ENCODE data around the gene GATA2. TPM values are rescaled to one million over a fixed set of nuclear protein-coding genes. Genes with fewer than 3 reads are reported as not detected.

Gene GATA2
- total and polyA plus RNA-seq, 4 experiments from 2014 or later: not detected

DNA sequence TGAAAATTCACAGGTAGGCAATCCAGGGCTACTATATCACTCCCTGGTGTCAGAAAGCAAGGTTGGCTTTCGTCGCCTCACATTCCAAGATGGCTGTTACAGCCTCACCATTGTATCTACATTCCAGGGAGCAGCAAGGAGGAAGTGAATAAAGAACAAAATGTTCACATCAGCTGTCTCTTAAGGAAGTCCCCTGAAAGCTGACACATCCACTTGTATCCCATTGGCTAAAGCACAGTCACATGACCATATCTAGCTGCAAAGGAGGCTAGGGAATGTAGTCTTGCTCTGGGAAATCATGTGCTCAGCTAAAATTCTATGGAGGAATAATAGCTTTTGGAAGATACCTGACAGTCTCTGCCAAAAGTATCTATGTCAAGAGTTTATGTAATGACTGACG lies 12.8 kb upstream of the GATA2 start:
- Histone ChIP-seq H3K9me3 (ENCODE audit: control insufficient read depth in 1 of 2, low read length in 2 of 2) (no peaks in the 10 kb centered on the region), H3K27ac (ENCODE audit: low read depth, low read length) (no peak overlapping the region), H3K4me1 (ENCODE audit: insufficient read depth, low read length) (no peaks in the 10 kb centered on the region), H3K27me3 (ENCODE audit: insufficient read depth, low read length) (no peaks in the 10 kb centered on the region), H3K4me3 (ENCODE audit: low read length in 2 of 2) (no peak overlapping the region), H3K36me3 (ENCODE audit: insufficient read depth, low read length) (no peaks in the 10 kb centered on the region)
- CTCF ChIA-PET (ENCODE audit: partially characterized antibody): interaction anchor here (1.5 to 1.9 kb wide), 2 partner anchors 102 to 410 kb away, joined by 3 to 5 read pairs; no protein-coding TSS in a partner anchor
- Mint-ChIP-seq H3K36me3 (no peaks in the 10 kb centered on the region), H3K27ac (no peak overlapping the region), H3K27me3 (peaks cover 21 to 27% of the 10 kb centered on the region in 2 donors), H3K4me3 (no peak overlapping the region), H3K4me1 (no peaks in the 10 kb centered on the region), H3K9me3 (peaks cover 0 to 7% (median 0%) of the 10 kb centered on the region in 8 donors)
- POLR2A ChIA-PET (ENCODE audit: partially characterized antibody): no interaction called here
- intact Hi-C loops (cut with micrococcal nuclease): no loop called here
- no peak for DNase-seq

GRCh38 chr3:128504963-128505730 lies 12.1 kb upstream of the GATA2 start:
- Mint-ChIP-seq H3K36me3 (no peaks in the 10 kb centered on the region), H3K27me3 (peaks cover 19 to 31% of the 10 kb centered on the region in 2 donors), H3K27ac (no peak overlapping the region), H3K4me3 (no peak overlapping the region), H3K4me1 (no peaks in the 10 kb centered on the region), H3K9me3 (peaks cover 0 to 7% (median 0%) of the 10 kb centered on the region in 8 donors)
- H3K27ac ChIP-seq (ENCODE audit: low read depth, low read length): no peak overlapping the region
- CTCF ChIA-PET (ENCODE audit: partially characterized antibody): interaction anchor here (1.5 to 1.9 kb wide), 2 partner anchors 102 to 410 kb away, joined by 3 to 5 read pairs; no protein-coding TSS in a partner anchor
- H3K4me3 ChIP-seq (ENCODE audit: low read length in 2 of 2): no peak overlapping the region
- POLR2A ChIA-PET (ENCODE audit: partially characterized antibody): no interaction called here
- H3K9me3 ChIP-seq (ENCODE audit: control insufficient read depth in 1 of 2, low read length in 2 of 2): no peaks in the 10 kb centered on the region
- H3K36me3 ChIP-seq (ENCODE audit: insufficient read depth, low read length): no peaks in the 10 kb centered on the region
- DNase-seq: no peak
- H3K27me3 ChIP-seq (ENCODE audit: insufficient read depth, low read length): no peaks in the 10 kb centered on the region
- H3K4me1 ChIP-seq (ENCODE audit: insufficient read depth, low read length): no peaks in the 10 kb centered on the region
- intact Hi-C loops (cut with micrococcal nuclease): loop anchor here (5.0 kb wide), 1 partner anchor 102 kb away; no protein-coding TSS in a partner anchor

DNA sequence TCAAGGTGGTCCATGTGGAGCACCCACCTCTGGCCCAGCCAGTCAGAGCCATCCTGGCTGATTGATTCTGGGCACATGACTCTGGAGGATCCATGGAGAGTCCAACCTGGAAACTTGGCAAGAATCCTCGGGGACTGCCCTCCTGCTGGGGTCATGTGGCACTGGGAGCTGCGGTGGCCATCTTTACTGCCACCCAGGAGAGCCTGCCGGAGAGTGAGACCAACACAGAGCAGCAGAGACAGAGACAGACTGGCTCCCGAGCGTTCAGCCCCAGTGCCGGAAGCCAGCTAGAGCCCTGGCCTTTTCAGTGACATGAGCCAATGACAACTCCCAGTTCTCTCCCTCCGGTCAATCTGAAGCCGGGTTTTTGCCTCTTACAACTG lies 11.5 kb upstream of the GATA2 start:
- Histone ChIP-seq H3K4me1 (ENCODE audit: insufficient read depth, low read length) (no peaks in the 10 kb centered on the region), H3K9me3 (ENCODE audit: control insufficient read depth in 1 of 2, low read length in 2 of 2) (no peaks in the 10 kb centered on the region), H3K4me3 (ENCODE audit: low read length in 2 of 2) (no peak overlapping the region), H3K36me3 (ENCODE audit: insufficient read depth, low read length) (no peaks in the 10 kb centered on the region), H3K27me3 (ENCODE audit: insufficient read depth, low read length) (no peaks in the 10 kb centered on the region), H3K27ac (ENCODE audit: low read depth, low read length) (no peak overlapping the region)
- ChIA-PET CTCF (ENCODE audit: partially characterized antibody) (no interaction called here), POLR2A (ENCODE audit: partially characterized antibody) (no interaction called here)
- intact Hi-C loops (cut with micrococcal nuclease): loop anchor here (5.0 kb wide), 1 partner anchor 103 kb away; no protein-coding TSS in a partner anchor
- no peak overlapping the region for H3K27ac Mint-ChIP-seq
- no peak overlapping the region for H3K4me3 Mint-ChIP-seq
- no peaks in the 10 kb centered on the region for H3K4me1 Mint-ChIP-seq
- peaks cover 0 to 4% (median 0%) of the 10 kb centered on the region in 8 donors for H3K9me3 Mint-ChIP-seq
- H3K36me3 Mint-ChIP-seq: no peaks in the 10 kb centered on the region
- DNase-seq: no peak
- peaks cover 23 to 35% of the 10 kb centered on the region in 2 donors for H3K27me3 Mint-ChIP-seq

DNA sequence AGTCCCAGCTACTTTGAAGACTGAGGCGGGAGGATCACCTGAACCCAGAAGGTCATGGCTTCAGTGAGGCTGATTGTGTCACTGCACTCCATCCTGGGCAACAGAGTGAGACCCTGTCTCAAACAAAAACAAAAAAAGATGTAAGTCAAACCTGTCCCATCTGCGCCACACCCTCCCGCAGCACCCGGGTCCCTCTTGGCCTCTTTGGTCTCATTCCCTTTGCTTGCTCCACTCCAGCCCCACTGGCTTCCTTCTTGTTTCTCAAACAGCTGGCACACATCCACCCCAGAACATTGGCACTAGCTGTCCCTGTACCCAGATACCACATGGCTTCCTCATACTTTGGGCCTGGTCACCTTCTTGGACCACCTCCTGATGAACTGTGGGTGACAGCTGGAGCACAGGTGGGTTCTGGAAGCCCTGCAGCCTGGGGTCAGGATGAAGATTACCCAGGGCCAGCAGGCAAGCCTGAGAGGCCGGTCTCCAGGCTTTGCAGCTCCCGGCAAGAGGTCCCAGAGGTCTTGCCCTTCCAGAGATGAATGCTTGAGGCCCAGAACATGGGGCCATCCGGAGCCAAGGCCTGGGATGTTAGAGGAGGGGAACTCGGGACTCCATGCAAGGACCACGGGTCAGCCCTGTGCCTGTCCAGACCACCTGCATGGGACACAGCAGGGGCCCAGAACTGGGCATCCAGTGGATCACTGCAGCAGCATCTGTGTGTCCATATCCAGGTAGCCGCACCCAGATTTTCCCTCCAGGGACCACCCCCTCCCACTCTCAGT lies 10.9 kb upstream of the GATA2 start:
- intact Hi-C loops (cut with micrococcal nuclease): loop anchor here (5.0 kb wide), 1 partner anchor 103 kb away; no protein-coding TSS in a partner anchor
- no peaks in the 10 kb centered on the region for H3K36me3 ChIP-seq (ENCODE audit: insufficient read depth, low read length)
- Mint-ChIP-seq H3K27me3 (peaks cover 19 to 36% of the 10 kb centered on the region in 2 donors), H3K36me3 (no peaks in the 10 kb centered on the region), H3K9me3 (no peaks in the 10 kb centered on the region), H3K27ac (no peak overlapping the region), H3K4me1 (no peaks in the 10 kb centered on the region), H3K4me3 (peak overlapping the region in 2 of 8 donors; percentile 2 to 38)
- H3K4me1 ChIP-seq (ENCODE audit: insufficient read depth, low read length): no peaks in the 10 kb centered on the region
- no peak overlapping the region for H3K4me3 ChIP-seq (ENCODE audit: low read length in 2 of 2)
- peaks cover under 1% of the 10 kb centered on the region for H3K27me3 ChIP-seq (ENCODE audit: insufficient read depth, low read length)
- POLR2A ChIA-PET (ENCODE audit: partially characterized antibody): no interaction called here
- no peaks in the 10 kb centered on the region for H3K9me3 ChIP-seq (ENCODE audit: control insufficient read depth in 1 of 2, low read length in 2 of 2)
- DNase-seq: no peak
- CTCF ChIA-PET (ENCODE audit: partially characterized antibody): no interaction called here
- H3K27ac ChIP-seq (ENCODE audit: low read depth, low read length): no peak overlapping the region

- Mint-ChIP-seq H3K36me3 (no peaks in the 10 kb centered on the region), H3K27ac (no peak overlapping the region), H3K4me1 (peaks cover 0 to 5% (median 0%) of the 10 kb centered on the region in 4 donors), H3K27me3 (peaks cover 17 to 41% of the 10 kb centered on the region in 2 donors), H3K4me3 (no peak overlapping the region), H3K9me3 (no peaks in the 10 kb centered on the region)
- DNase-seq: no peak
- H3K9me3 ChIP-seq (ENCODE audit: control insufficient read depth in 1 of 2, low read length in 2 of 2): no peaks in the 10 kb centered on the region
- ChIA-PET CTCF (ENCODE audit: partially characterized antibody) (no interaction called here), POLR2A (ENCODE audit: partially characterized antibody) (no interaction called here)
- H3K4me3 ChIP-seq (ENCODE audit: low read length in 2 of 2): no peak overlapping the region
- H3K27ac ChIP-seq (ENCODE audit: low read depth, low read length): no peak overlapping the region
- H3K4me1 ChIP-seq (ENCODE audit: insufficient read depth, low read length): no peaks in the 10 kb centered on the region
- intact Hi-C loops (cut with micrococcal nuclease): loop anchor here (5.0 kb wide), 1 partner anchor 104 kb away; no protein-coding TSS in a partner anchor
- no peaks in the 10 kb centered on the region for H3K36me3 ChIP-seq (ENCODE audit: insufficient read depth, low read length)
- H3K27me3 ChIP-seq (ENCODE audit: insufficient read depth, low read length): peaks cover 7% of the 10 kb centered on the region
Measured at GRCh38 chr3:128503164-128503651, 10.2 kb upstream of the GATA2 start.

DNA sequence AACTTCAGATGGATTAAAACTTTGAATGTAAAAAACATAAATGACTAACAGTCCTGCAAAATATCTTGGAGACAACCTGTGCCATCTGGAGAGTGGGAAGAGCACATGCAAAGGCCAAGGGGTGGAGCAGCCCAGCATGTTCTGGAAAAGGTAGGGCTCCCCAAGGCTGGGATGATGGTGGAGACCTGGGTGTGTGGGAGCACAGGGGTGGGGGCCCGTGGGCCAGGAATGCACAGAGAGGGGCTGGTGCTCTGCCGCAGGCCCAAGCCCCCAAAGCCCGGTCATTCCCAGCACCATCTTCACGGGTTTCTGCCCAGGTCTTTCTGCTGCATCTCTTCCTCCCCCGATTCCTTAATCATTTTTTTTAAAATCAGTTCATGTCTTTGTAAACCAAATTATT lies 9.7 kb upstream of the GATA2 start:
- ChIA-PET POLR2A (ENCODE audit: partially characterized antibody) (no interaction called here), CTCF (ENCODE audit: partially characterized antibody) (no interaction called here)
- H3K27ac Mint-ChIP-seq: no peak overlapping the region
- H3K9me3 Mint-ChIP-seq: no peaks in the 10 kb centered on the region
- Histone ChIP-seq H3K4me3 (ENCODE audit: low read length in 2 of 2) (no peak overlapping the region), H3K27ac (ENCODE audit: low read depth, low read length) (no peak overlapping the region), H3K27me3 (ENCODE audit: insufficient read depth, low read length) (peaks cover 8% of the 10 kb centered on the region), H3K9me3 (ENCODE audit: control insufficient read depth in 1 of 2, low read length in 2 of 2) (no peaks in the 10 kb centered on the region), H3K4me1 (ENCODE audit: insufficient read depth, low read length) (no peaks in the 10 kb centered on the region), H3K36me3 (ENCODE audit: insufficient read depth, low read length) (no peaks in the 10 kb centered on the region)
- peaks cover 0 to 6% (median 0%) of the 10 kb centered on the region in 4 donors for H3K4me1 Mint-ChIP-seq
- peaks cover 15 to 40% of the 10 kb centered on the region in 2 donors for H3K27me3 Mint-ChIP-seq
- no peak for DNase-seq
- intact Hi-C loops (cut with micrococcal nuclease): loop anchor here (5.0 kb wide), 1 partner anchor 105 kb away; no protein-coding TSS in a partner anchor
- no peaks in the 10 kb centered on the region for H3K36me3 Mint-ChIP-seq
- no peak overlapping the region for H3K4me3 Mint-ChIP-seq

GRCh38 chr3:128501431-128501830 lies 8.4 kb upstream of the GATA2 start:
- no peak for DNase-seq
- Histone ChIP-seq H3K9me3 (ENCODE audit: control insufficient read depth in 1 of 2, low read length in 2 of 2) (no peaks in the 10 kb centered on the region), H3K4me3 (ENCODE audit: low read length in 2 of 2) (no peak overlapping the region), H3K4me1 (ENCODE audit: insufficient read depth, low read length) (no peaks in the 10 kb centered on the region), H3K36me3 (ENCODE audit: insufficient read depth, low read length) (no peaks in the 10 kb centered on the region), H3K27ac (ENCODE audit: low read depth, low read length) (no peak overlapping the region), H3K27me3 (ENCODE audit: insufficient read depth, low read length) (peaks cover 8% of the 10 kb centered on the region)
- Mint-ChIP-seq H3K4me3 (no peak overlapping the region), H3K27ac (no peak overlapping the region), H3K4me1 (peaks cover 0 to 11% (median 0%) of the 10 kb centered on the region in 4 donors), H3K36me3 (no peaks in the 10 kb centered on the region), H3K27me3 (peaks cover 19 to 39% of the 10 kb centered on the region in 2 donors), H3K9me3 (no peaks in the 10 kb centered on the region)
- intact Hi-C loops (cut with micrococcal nuclease): loop anchor here (5.0 kb wide), 1 partner anchor 106 kb away; no protein-coding TSS in a partner anchor
- ChIA-PET CTCF (ENCODE audit: partially characterized antibody) (interaction anchor here (0.9 to 1.2 kb wide), 2 partner anchors 74 to 406 kb away, joined by 3 read pairs; no protein-coding TSS in a partner anchor), POLR2A (ENCODE audit: partially characterized antibody) (interaction anchor here (0.6 kb wide), 1 partner anchor 282 kb away, joined by 3 read pairs; no protein-coding TSS in a partner anchor)

Measured in CD4-positive, alpha-beta memory T cell (primary cell).